HG02642 (cell line): ENCODE results near the gene RBM4B.
"Not testable (repeated sequence)": the region's sequence is repeated elsewhere in the genome, so short reads cannot be mapped to it uniquely, and the experiment has no call there.

ENCODE experiments used
- ATAC-seq: cut with Tn5 transposase; IDR thresholded peaks from one replicate; pipeline ENCODE4 v1.9.1; 2021; ENCODE audit warnings: mild to moderate bottlenecking; ENCODE audit not compliant: unreplicated experiment, poor library complexity

RBM4B gene, protein sequence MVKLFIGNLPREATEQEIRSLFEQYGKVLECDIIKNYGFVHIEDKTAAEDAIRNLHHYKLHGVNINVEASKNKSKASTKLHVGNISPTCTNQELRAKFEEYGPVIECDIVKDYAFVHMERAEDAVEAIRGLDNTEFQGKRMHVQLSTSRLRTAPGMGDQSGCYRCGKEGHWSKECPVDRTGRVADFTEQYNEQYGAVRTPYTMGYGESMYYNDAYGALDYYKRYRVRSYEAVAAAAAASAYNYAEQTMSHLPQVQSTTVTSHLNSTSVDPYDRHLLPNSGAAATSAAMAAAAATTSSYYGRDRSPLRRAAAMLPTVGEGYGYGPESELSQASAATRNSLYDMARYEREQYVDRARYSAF

DNA sequence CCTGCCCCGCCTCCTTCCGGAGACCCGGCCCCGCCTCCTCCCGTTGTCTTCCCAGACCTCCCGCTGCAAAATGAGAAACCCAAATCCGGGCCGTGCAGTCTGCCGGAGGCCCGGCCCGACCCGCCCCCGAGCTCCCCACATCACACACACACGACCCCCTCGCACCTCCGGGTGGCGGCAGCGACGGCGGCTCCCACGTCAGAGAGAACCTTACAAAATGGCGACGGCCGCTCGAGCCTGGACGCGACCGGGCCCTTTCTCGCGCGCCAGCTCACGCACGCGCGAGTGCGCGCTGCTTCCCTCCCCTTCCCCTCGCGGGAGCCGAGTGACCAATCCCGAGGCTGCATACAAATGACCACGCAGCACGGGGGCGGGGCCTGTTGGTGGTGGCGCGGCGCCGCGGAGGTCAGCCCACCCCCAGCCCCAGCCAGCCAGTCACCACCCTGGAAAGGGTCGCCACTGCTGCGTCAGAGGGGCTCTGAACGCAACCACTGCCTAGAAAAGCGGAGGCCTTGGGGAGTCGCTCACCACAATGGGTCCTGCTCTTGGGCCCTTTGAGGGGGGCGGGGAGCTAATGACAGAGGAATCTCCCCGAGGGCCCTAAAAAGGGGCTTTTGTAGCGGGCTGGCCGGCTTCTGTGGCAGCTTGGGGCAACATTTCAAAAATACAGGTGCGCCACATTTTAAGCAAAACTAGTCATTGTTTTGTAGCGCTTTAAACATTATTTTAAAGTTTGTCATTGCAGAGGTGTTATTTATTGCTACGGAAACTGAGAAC is at the start of gene RBM4B:
Gene RBM4B, minus strand, starts transcription at position 289 of the 777 bp plus-strand sequence. CDS start 808 bp downstream, outside the sequence.
- peak; percentile 91 for ATAC-seq

DNA sequence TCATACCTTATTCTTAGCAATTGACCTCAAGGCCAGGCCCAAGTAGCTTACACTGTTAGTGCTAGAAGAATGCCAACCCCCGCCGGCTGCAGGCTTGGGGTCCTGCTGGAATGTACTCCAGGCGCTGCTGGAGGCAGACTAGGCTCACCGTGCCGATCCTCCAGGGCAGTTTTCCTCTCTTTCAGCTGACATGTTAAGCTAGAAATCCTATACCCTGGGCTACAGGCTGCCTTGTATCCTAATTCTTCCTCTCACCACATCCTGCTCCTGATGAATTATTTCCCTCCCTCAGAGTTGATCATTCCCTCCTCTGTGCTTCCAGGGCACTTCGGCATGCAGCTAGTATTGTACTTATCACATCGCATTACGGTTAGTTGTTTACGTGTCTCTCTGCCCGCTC is 48.0 kb upstream of the RBM4B start:
- ATAC-seq = no peak

DNA sequence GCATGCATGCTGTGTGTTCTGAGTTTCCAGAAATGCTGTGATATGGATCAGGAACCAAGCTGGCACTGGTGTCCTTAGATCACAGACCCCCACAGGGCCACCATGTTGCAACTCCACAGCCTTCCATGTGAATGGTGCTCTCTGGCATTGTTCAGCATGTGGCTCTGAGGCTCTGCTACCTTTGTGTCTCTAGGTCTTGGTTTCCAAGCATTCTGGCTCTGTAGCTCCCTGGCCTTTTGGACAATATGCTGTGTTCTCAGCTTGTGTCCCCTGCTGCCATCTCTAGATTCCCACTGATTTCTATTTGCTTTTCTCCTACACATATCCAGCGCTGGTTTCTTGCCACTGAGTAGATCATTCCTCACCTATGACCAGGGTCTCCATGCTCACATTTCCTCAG is 47.4 kb upstream of the RBM4B start:
- ATAC-seq = no peak

DNA sequence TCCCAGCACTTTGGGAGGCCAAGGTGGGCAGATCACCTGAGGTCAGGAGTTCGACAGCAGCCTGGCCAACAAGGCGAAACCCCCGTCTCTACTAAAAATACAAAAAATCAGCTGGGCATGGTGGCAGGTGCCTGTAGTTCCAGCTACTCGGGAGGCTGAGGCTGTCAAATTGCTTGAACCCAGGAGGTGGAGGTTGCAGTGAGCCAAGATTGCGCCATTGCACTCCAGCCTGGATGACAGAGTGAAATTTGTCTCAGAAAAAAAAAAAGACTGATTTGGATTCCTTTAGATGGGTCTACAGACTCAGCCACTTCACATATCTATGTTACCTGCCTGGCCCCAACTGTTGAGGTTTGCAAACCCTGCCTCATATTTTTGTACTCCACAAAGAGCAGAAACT is 46.5 kb upstream of the RBM4B start:
- ATAC-seq = not testable (repeated sequence)

DNA sequence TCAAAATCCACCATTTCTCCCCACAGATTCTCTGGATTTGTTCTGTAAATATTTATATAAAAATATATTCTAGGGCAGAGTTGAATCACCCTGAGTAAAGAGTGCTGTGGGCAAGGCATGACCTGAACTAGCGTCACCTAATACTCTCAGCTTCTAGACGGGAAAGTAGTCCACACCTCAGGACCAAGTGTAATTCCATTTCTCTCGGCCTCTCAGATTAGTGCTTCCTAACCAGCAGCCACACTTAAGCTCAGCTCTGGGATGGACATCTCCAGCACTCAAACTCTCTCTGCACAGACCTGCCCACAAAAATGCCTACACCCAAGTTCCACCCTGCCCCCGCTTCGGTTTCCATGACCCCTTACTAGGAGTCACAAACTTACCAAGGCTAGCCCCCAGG is 46.0 kb upstream of the RBM4B start:
- ATAC-seq = no peak

DNA sequence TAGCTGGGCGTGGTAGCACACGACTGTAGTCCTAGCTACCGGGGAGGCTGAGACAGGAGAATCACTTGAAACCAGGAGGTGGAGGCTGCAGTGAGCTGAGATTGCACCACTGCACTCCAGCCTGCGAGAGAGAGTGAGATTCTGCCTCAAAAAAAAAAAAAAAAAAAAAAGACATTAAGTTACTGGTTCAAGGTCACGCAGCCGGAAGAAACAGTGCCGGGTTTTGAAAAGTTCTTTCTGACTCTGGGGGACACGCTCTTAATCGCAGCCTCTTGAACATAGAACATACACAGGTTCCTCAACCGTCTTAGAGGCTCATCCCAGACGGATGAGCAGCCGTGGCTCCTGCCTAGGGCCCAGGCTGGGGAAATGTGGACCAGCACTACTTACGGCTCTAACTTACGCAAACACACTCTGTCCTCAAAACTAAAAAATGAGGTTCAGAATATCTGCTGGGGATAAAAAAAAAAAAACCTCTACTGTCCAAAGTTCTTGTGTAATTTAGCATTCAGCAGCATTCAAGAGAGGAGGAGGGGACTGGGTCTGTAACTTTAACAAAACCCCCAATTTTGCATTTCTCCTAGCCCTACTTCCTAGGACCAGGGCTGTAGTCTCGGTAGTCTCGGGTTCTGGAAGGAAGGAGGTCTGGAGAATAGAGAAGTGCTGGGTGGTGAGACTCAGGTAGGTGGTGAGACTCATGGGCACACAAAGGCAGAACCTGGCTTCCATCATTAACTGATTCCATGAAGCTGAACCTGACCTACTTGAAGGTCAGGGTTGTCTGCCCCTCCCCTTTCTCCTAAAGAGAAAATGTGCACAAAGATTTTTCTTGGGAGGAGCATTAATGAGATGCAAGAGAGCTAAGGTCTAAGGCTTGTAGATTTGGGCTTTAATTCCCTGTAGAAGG is 45.3 kb upstream of the RBM4B start:
- ATAC-seq = no peak

DNA sequence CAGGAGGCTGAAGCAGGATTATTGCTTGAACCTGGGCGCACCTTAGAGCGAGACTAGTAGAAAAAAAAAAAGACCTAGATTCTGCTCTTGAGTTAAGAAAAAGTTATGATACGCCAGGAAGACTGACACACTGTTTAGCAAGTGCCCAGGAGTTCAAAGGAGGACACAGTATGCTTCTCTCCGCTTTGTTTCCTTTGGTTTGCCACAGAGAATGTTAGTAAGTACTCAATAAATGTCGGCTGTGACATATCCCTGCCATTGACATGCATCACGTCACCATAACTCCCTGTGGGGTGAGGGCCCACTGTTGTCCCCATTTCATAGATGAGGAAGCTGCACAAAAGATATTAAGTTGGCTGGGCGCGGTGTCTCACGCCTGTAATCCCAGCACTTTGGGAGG is 44.3 kb upstream of the RBM4B start:
- no peak for ATAC-seq

DNA sequence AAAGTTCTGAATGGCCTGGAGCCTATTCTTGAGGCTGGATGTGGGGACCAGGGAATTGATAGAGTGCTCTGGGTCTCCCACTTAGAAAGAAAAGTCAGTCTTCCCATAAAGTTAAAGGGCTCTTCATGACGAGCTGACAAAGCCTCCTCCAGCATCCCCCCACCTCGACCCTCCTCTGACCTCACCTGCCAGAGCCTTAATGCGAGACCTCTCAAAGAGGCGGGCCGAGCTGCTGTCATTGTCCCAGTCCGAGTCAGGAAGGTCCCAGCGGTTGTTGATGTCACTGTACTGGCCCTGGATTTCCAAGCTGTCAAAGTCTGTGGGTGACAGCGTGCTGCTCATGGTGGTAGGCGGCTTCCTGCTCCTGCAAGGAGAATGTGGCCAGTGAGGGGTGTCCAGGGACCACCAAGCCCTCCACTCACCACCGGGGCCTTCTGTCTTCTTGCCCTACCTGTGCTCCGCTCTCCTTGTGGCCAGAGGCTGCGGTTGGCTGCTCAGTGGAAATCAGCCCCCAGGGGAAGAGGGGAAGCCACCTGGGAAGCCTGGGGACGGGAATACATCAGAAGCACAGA is 43.3 kb upstream of the RBM4B start:
- ATAC-seq = no peak

DNA sequence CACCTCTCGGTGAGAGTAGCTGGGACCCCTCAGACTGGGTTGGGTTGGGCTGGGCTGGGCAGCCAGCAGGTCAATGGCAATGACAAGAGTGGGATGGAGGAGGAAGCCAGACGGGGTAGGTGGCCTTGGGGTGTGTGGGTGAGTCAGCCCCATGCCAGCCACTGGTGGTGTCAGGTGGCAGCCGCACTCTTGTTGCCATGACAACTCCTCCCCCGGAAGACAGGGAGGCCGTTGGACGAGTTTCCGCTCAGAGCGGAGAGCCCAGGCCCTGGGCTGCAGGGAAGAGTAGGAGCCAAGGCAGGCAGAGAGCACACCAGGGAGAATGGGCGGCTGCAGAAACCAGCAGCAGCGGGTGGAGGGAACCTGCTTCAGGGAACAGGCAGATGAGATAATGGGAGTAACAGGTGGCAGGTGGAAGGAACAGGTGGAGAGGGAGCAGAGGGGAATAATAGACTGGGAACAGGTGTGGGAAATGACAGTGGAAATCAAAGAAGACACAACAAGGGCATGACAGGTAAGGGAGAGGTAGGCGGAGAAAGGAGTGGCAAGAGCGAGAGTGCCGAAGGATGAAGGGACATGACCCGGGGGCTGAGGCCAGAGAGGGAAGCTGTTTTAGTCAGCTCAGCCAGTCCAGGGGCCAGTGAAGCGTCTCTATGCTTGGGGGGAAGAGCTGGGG is 42.7 kb upstream of the RBM4B start:
- no peak for ATAC-seq

DNA sequence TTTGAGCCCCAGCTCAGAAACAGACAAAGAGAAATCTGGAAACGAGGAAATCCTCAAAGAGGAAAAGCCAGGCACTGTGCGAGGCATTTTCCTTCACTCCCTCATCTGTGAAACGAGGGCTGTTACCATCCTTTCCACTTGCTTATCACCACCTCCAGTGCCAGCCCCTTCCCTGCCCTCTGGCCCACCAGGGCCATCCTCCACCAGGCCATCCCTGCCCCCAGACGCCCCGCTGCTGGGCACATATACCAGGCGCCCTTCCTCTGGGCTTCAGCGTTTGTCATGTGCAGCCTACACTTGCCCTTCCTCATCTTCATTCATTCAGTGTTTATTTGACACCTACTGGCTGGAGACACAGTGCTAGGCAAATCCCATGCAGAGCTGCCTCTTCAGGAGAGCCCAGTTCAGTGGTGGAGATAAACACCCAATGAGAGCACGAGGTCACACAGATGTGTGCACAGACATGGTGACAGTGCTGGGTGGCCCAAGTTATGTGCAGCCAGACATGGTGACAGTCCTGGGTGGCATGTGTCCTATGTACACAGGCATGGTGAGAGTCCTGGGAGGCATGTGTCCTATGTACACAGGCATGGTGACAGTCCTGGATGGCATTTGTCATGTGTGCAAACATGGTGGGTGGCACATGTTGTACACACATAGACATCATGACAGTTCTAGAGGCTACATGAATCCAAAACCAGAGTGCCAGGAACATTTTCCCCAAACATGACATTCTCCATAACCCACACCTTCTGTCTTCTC is 41.6 kb upstream of the RBM4B start:
- ATAC-seq = no peak

DNA sequence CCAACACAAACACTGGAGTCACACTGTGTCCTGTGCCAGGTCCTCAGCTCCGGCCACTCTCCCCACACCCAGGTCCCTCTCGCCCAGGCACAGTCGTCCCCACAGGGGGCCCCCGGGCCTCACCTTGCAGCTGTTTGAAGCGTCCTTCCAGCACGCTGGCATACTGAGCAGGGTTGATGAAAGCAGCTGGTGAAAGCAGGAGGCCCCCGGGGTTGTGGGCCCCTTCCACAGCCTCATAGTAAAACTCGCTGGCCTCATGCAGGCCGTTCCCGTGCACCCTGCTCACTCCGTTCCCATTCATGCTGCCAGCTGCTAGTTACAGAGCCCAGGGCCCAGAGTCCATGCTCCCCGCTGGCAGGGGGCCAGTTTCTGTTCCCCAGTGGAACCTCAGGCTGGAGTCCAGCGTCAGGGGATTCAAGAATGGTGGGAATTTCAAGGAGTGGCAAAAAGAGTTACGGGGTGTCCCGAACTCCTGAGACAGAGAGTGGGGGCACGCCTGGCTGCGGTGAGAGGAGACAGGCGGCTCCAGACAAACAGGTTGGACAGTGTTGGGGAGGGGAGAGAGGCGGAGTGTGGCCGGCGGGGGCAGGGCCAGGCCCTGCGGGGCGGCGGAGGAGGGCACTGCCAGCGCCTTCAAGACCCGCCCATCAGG is 40.8 kb upstream of the RBM4B start:
- no peak for ATAC-seq

DNA sequence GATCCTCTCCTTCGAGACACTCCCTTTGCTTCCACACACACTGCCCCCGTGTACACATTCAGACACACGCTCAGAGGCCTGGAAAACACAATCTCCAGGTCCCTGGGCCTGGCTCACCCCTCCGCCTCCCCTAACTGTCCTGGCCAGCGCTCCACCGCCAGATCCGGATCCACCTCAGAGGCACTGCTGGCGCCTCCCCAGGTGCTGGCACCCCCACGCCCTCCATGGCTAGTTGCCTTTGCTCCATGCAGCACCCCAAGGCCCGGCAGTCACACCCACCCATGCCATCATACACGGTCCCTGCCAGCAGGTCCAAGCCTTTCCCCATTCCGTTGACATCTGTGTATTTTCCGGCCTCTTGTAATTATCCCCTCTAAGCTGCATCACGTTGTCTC is 40.2 kb upstream of the RBM4B start:
- no peak for ATAC-seq

DNA sequence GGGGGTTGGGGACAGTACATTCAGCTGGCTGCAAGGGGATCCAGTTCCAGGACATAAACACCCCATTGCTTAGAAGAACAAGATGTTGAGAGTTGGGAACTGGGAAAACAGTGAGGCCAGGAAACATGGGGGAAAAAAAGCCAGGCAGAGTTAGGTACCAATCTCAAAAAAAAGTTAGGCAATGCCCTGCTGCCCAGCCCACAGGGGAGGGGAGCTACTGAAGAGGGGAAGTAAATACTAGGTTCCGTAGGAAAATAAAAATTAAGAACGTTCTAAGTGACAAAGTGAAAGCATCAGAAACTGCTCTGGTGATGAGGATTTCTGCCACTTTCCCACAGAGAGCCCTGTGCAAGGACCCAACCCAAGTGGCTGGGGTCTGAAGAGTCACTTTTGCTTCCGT is 39.3 kb upstream of the RBM4B start:
- ATAC-seq = no peak

DNA sequence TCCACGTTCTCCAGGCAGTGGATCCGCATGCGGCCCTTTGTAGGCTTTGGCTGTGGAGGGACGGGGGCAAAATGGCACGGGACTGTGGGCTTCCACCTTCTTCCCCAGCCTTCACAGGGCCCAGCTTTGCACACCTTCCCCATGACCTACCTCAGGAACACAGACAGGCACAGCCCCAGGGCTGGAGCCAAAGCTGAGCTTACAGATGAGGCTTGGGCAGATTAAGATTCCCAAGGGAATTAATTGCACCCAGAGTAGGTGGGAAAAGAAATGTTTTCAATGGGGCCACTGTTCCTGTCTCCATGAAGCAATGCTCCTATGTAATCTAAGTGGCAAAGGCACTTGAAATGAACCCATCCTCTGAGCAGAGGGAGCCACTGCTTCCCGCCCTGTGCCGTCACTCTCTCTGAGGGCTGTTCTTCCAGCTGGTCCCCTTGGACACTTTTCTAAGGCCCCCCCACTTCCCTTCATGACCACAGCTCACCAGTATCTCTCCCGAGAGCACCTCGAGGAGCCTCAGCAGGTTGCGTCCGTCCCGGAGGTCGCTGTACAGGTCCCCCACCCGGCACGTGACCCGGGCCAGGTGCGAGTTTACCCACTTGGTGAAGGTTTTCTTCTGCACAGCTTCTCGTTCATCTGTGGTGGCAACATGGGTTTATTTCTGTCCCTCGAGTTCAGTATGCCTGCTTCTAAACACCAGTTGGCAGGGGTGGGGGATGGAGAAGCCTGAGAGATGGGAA is 37.8 kb upstream of the RBM4B start:
- no peak for ATAC-seq

DNA sequence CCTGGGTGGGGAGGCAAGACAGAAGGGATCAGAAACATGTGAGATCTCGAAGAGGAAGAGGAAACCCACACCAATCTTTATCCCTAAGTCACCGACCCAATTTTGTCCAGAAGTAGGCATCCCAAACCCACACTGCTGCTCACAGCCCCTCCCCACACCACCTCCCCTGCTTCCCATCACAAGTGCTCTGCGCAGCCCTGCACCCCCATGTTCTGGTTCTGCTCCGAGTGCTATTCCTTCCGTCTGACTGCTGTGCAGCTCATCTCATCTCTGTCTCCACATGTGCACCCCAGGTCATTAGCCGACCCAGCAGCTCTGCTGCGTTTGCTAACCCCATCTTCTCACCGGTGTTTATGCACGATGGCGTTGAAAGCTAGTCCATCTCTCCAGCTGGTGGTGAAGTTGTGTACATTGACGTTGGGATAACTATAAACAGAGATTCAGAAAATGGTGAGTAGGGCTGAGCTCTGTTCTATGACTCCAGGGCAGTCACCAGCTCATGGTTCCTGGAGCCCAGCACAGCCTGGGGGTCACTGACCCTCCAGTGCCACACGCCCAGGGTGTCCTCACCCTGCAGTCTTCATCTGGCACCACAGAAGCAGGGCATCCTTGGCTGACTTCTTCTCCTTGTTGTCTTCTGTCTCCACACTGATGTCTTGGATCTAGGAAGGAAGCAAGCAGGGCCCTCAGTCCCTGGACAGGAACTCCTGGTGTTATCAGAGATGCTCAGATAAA is 36.2 kb upstream of the RBM4B start:
- ATAC-seq = no peak

DNA sequence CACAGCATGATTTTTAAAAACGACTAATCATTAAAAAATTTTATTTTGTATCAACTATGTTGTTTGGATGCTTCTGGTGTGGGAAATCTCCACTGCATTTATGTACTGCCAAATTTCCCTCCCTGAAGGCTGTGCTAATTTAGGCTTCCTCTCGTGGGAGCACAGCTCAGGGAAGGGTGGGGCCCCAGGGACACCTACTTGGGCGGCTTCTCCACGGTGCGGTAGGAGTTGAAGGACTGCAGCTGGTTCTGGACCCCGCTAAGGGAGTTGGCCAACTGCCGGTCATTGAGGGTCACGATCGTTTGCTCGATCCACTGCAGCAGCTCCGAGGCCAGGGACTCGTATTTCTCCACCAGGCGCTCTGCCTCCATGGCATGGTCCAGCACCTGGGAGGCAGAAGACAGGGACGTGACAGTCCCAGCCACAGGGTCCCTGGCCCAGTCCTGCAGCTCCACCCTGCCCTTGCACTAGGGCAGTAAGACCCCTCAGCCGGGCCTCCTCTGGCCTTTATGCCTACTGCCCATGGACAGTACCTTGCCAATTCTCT is 32.8 kb upstream of the RBM4B start:
- ATAC-seq = no peak

DNA sequence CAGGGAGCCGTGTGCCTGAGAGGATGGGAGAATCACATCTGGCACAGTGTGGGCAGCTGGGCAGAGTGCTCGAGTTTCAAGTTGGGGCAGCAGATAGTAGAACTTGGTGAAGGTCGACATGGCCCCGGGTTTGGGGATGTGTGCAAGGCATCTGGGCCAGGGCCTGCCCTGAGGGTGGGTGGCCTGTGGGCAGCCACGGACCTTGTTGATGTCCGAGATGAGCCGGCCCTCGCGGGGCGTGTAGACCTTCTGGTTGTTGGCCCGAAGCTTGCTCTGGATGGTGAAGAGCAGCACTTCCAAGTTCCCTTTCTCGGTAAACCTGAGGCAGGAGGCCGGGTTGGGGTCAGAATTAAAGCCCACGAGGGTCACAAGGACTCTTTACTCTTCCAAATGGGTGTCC is 31.0 kb upstream of the RBM4B start:
- no peak for ATAC-seq
